Measurements from ENCODE around the gene ALDH1A1. TPM values are rescaled to one million over a fixed set of nuclear protein-coding genes. Genes with fewer than 3 reads are reported as not detected.

The ALDH1A1 gene
- total and polyA plus RNA-seq, 2 donors (not counting 3 experiments of a cell fraction or from before 2014, with no cell fraction given) = 91.1 to 287 TPM

DNA sequence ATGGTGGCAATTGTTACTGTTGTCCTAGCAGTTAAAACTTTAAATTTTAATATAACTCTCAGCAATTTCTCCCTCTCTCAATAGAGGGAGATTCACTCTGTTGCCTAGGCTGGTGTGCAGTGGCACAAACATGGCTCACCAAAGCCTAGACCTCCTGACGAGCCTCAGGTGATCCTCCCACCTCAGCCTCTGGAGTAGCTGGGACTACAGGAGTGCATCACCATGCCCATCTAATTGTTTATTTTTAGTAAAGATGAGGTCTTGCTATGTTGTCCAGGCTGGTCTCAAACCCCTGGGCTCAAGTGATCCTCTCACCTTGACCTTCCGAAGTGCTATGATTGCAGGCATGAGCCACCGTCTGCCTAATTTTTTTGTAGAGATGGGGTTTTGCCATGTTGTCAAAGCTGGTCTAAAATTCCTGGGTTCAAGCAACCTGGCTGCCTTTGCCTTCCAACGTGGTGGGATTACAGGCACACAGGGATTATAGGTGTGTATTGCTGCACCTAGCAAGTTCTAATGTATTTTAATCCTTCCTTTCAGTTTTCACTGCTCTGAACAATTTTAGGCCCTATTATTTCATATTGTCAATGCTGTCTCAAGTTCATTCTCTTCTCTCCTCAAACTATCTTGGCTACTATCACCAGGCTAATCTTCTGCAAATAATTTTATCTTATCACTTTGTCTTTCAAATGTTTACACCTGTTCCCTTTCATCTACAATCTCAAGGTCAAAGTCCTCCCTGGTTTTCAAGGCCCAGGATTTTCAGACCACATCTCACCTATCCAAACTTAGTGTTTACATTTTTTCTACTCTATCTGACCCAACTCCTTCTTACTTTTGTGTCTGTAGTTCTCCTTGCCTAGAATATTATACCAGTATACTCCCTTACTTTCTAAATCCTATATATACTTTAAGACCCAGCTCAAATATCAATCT lies 18.9 kb downstream of the ALDH1A1 start:
- Histone ChIP-seq H2AFZ (ENCODE audit: low read depth, low read length) (no peak overlapping the region), H3K4me2 (ENCODE audit: insufficient read depth, low read length) (no peak overlapping the region), H3K79me2 (ENCODE audit: control insufficient read depth, insufficient read depth, low read length) (no peaks in the 10 kb centered on the region), H3K4me3 (replicated peaks in 1 of 3; ENCODE audit: insufficient read depth in 1 of 3, low read depth in 1 of 3, low read length in 3 of 3) (no peak overlapping the region), H3K36me3 (ENCODE audit: control insufficient read depth in 2 of 2, extremely low read depth in 1 of 2, insufficient read depth in 2 of 2, low read length in 2 of 2) (peaks cover 0 to 2% of the 10 kb centered on the region in 2 experiments), H3K9me1 (replicated peaks; ENCODE audit: control insufficient read depth, extremely low read depth, insufficient read depth, low read length) (no peaks in the 10 kb centered on the region), H3K9me3 (replicated peaks; ENCODE audit: control insufficient read depth, insufficient read depth, low read length) (no peaks in the 10 kb centered on the region), H3K27ac (ENCODE audit: insufficient read depth, low read depth, low read length) (no peak overlapping the region), H4K20me1 (replicated peaks; ENCODE audit: control insufficient read depth, extremely low read depth, insufficient read depth, low read length) (no peaks in the 10 kb centered on the region), H3K4me1 (ENCODE audit: control insufficient read depth, extremely low read depth, insufficient read depth, low read length) (no peaks in the 10 kb centered on the region), H3K9ac (replicated peaks; ENCODE audit: extremely low read depth, insufficient read depth, low read length) (no peak overlapping the region), H3K27me3 (ENCODE audit: control insufficient read depth in 2 of 2, insufficient read depth in 2 of 2, low read length in 2 of 2) (no peaks in the 10 kb centered on the region)
- no TSS peak for BruUV-seq (replicated peaks)
- CTCF ChIA-PET = no interaction called here
- TF ChIP-seq FOS (IDR thresholded peaks at IDR 0.05; ENCODE audit: borderline replicate concordance, insufficient read depth, low read length) = no peak
- no peak for TF ChIP-seq POLR2AphosphoS5 (IDR thresholded peaks at IDR 0.05; ENCODE audit: insufficient read depth, low read depth, low read length)
- no peak for TF ChIP-seq EZH2 (IDR thresholded peaks at IDR 0.05; ENCODE audit: borderline replicate concordance, low read depth, low read length, severe bottlenecking)
- TF ChIP-seq GATA2 (IDR thresholded peaks at IDR 0.05; ENCODE audit: insufficient read depth, insufficient read length, low read depth, low read length) = no peak
- no peak for TF ChIP-seq MYC (IDR thresholded peaks at IDR 0.05; ENCODE audit: low read depth, low read length)
- TF ChIP-seq, protein P1, sequence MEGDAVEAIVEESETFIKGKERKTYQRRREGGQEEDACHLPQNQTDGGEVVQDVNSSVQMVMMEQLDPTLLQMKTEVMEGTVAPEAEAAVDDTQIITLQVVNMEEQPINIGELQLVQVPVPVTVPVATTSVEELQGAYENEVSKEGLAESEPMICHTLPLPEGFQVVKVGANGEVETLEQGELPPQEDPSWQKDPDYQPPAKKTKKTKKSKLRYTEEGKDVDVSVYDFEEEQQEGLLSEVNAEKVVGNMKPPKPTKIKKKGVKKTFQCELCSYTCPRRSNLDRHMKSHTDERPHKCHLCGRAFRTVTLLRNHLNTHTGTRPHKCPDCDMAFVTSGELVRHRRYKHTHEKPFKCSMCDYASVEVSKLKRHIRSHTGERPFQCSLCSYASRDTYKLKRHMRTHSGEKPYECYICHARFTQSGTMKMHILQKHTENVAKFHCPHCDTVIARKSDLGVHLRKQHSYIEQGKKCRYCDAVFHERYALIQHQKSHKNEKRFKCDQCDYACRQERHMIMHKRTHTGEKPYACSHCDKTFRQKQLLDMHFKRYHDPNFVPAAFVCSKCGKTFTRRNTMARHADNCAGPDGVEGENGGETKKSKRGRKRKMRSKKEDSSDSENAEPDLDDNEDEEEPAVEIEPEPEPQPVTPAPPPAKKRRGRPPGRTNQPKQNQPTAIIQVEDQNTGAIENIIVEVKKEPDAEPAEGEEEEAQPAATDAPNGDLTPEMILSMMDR (IDR thresholded peaks at IDR 0.05; ENCODE audit: extremely low read depth in 1 of 2, insufficient read depth in 1 of 2, low read depth in 1 of 2, low read length in 2 of 2) = no peak
- TF ChIP-seq, protein P2, sequence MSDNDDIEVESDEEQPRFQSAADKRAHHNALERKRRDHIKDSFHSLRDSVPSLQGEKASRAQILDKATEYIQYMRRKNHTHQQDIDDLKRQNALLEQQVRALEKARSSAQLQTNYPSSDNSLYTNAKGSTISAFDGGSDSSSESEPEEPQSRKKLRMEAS (IDR thresholded peaks at IDR 0.05; ENCODE audit: insufficient read depth, insufficient read length) = no peak
- TF ChIP-seq POLR2A (IDR thresholded peaks at IDR 0.05; ENCODE audit: low read depth, low read length) = no peak
- TF ChIP-seq JUN (IDR thresholded peaks at IDR 0.05; ENCODE audit: borderline replicate concordance, insufficient read depth, insufficient read length, low read depth) = no peak
- POLR2A ChIA-PET = interaction anchor here (0.6 kb wide), 1 partner anchor 43 kb away, joined by 6 read pairs; no protein-coding TSS in a partner anchor
- dilution Hi-C loops (cut with MboI; ENCODE audit: extremely low pct_ligation_motif_present, low sequenced_read_pairs) (no loop called here), intact Hi-C loops (cut with micrococcal nuclease) (no loop called here)
- FAIRE-seq (no peak), DNase-seq (ENCODE audit: low read depth, low spot score) (no peak)
